HEK293 (cell line): Measurements from ENCODE around the gene SLC34A3.
A peak's percentile ranks its signal among the peaks of the same experiment; 100 is the strongest.

Source experiments
- CTCF ChIA-PET: fragments of 350-600 bp; formaldehyde crosslinking; extraction: SDS; loops from one replicate; lab custom pipeline; 2021; ENCODE audit warnings: antibody characterized with exemption; lab: Yijun Ruan, JAX
- POLR2A ChIA-PET: fragments of 300-600 bp; formaldehyde crosslinking; extraction: SDS; loops from one replicate; lab custom pipeline; 2020; ENCODE audit warnings: antibody characterized with exemption, inconsistent platforms; lab: Yijun Ruan, JAX
- H3K27ac ChIP-seq: fragments of 200-500 bp; sonication (Bioruptor generic); 2 replicates; pipeline ENCODE4 v1.5.1; 2014; ENCODE audit warnings: low read depth, low read length, control low read depth, inconsistent platforms; ENCODE audit errors: extremely low read depth
- H3K36me3 ChIP-seq, 2 experiments: fragments of 200-500 bp in 1 of 2; sonication (Bioruptor generic) in 1 of 2; 1 replicate in 1 of 2; 2 replicates in 1 of 2; pipeline ENCODE4 v1.5.1; 2014 to 2017; ENCODE audit warnings: inconsistent platforms in 2 of 2, low read length in 2 of 2; ENCODE audit not compliant: control insufficient read depth in 2 of 2, insufficient read depth in 1 of 2
- H3K4me1 ChIP-seq: fragments of 200-500 bp; sonication (Bioruptor generic); 2 replicates; pipeline ENCODE4 v1.5.1; 2014; ENCODE audit warnings: mild to moderate bottlenecking, low read length, inconsistent platforms; ENCODE audit not compliant: control insufficient read depth, insufficient read depth
- H3K4me3 ChIP-seq: 2 replicates; pipeline ENCODE4 v1.5.1; 2011; ENCODE audit warnings: low read depth, mild to moderate bottlenecking, control low read depth, low read length, moderate library complexity
- H3K9me3 ChIP-seq: fragments of 200-500 bp; sonication (Bioruptor generic); 2 replicates; pipeline ENCODE4 v1.5.1; 2014; ENCODE audit warnings: low read depth, low read length, inconsistent platforms; ENCODE audit not compliant: control insufficient read depth, insufficient read depth
- GLIS1 ChIP-seq: fragments of 450-650 bp; formaldehyde crosslinking; IDR thresholded peaks from 2 replicates; pipeline ENCODE4 v1.5.1; 2016; ENCODE audit warnings: missing biosample characterization, missing genetic modification characterization
- GLIS2 ChIP-seq: fragments of 450-650 bp; formaldehyde crosslinking; IDR thresholded peaks from 2 replicates; pipeline ENCODE4 v1.5.1; 2016; ENCODE audit warnings: missing biosample characterization, missing genetic modification characterization
- KLF16 ChIP-seq: fragments of 450-650 bp; formaldehyde crosslinking; IDR thresholded peaks from 2 replicates; pipeline ENCODE4 v1.5.1; 2017; ENCODE audit warnings: missing biosample characterization, missing genetic modification characterization
- RBAK ChIP-seq: fragments of 450-650 bp; formaldehyde crosslinking; IDR thresholded peaks from 2 replicates; pipeline ENCODE4 v1.5.1; 2016; ENCODE audit warnings: missing biosample characterization, missing genetic modification characterization
- SCRT1 ChIP-seq: fragments of 450-650 bp; formaldehyde crosslinking; IDR thresholded peaks from 2 replicates; pipeline ENCODE4 v1.5.1; 2016; ENCODE audit warnings: missing biosample characterization, missing genetic modification characterization, borderline replicate concordance
- WT1 ChIP-seq: fragments of 450-650 bp; formaldehyde crosslinking; IDR thresholded peaks from 2 replicates; pipeline ENCODE4 v1.5.1; 2016; ENCODE audit warnings: missing biosample characterization, missing genetic modification characterization
- YY2 ChIP-seq: fragments of 450-650 bp; formaldehyde crosslinking; IDR thresholded peaks from 2 replicates; pipeline ENCODE4 v1.5.1; 2016; ENCODE audit warnings: missing biosample characterization, missing genetic modification characterization
- ZBTB11 ChIP-seq: fragments of 450-650 bp; formaldehyde crosslinking; conservative IDR thresholded peaks from 2 replicates; pipeline ENCODE4 v1.5.1; 2016; ENCODE audit warnings: low read depth, missing biosample characterization, missing genetic modification characterization
- ZIC2 ChIP-seq: fragments of 450-650 bp; formaldehyde crosslinking; IDR thresholded peaks from 2 replicates; pipeline ENCODE4 v1.5.1; 2016; ENCODE audit warnings: missing biosample characterization, missing genetic modification characterization
- ZNF18 ChIP-seq: fragments of 450-650 bp; formaldehyde crosslinking; IDR thresholded peaks from 2 replicates; pipeline ENCODE4 v1.5.1; 2016; ENCODE audit warnings: missing biosample characterization, missing genetic modification characterization
- ZNF2 ChIP-seq: fragments of 450-650 bp; formaldehyde crosslinking; IDR thresholded peaks from 2 replicates; pipeline ENCODE4 v1.5.1; 2016; ENCODE audit warnings: missing biosample characterization, missing genetic modification characterization
- ZNF239 ChIP-seq: fragments of 450-650 bp; formaldehyde crosslinking; IDR thresholded peaks from 2 replicates; pipeline ENCODE4 v1.5.1; 2016; ENCODE audit warnings: missing biosample characterization, missing genetic modification characterization
- ZNF341 ChIP-seq: fragments of 450-650 bp; formaldehyde crosslinking; IDR thresholded peaks from 2 replicates; pipeline ENCODE4; 2016; ENCODE audit warnings: low read depth, missing biosample characterization, missing genetic modification characterization
- ZNF398 ChIP-seq: fragments of 450-650 bp; formaldehyde crosslinking; IDR thresholded peaks from 2 replicates; pipeline ENCODE4 v1.5.1; 2017; ENCODE audit warnings: missing biosample characterization, missing genetic modification characterization
- ZNF404 ChIP-seq: fragments of 450-650 bp; formaldehyde crosslinking; IDR thresholded peaks from 2 replicates; pipeline ENCODE4 v1.5.1; 2017; ENCODE audit warnings: missing biosample characterization, missing genetic modification characterization
- ZNF555 ChIP-seq: fragments of 450-650 bp; formaldehyde crosslinking; conservative IDR thresholded peaks from 2 replicates; pipeline ENCODE4 v1.5.1; 2017; ENCODE audit warnings: missing biosample characterization, mild to moderate bottlenecking, missing genetic modification characterization, inconsistent platforms
- ZNF624 ChIP-seq: fragments of 450-650 bp; formaldehyde crosslinking; IDR thresholded peaks from 2 replicates; pipeline ENCODE4 v1.5.1; 2017; ENCODE audit warnings: missing biosample characterization, missing genetic modification characterization
- ZNF692 ChIP-seq: fragments of 450-650 bp; formaldehyde crosslinking; IDR thresholded peaks from 2 replicates; pipeline ENCODE4 v1.5.1; 2016; ENCODE audit warnings: missing biosample characterization, missing genetic modification characterization
- ZNF768 ChIP-seq: fragments of 450-650 bp; formaldehyde crosslinking; IDR thresholded peaks from 2 replicates; pipeline ENCODE4 v1.5.1; 2018; ENCODE audit warnings: missing biosample characterization, mild to moderate bottlenecking, missing genetic modification characterization
- ZNF792 ChIP-seq: fragments of 450-650 bp; formaldehyde crosslinking; IDR thresholded peaks from 2 replicates; pipeline ENCODE4 v1.5.1; 2016; ENCODE audit warnings: missing biosample characterization, missing genetic modification characterization

Gene SLC34A3

DNA sequence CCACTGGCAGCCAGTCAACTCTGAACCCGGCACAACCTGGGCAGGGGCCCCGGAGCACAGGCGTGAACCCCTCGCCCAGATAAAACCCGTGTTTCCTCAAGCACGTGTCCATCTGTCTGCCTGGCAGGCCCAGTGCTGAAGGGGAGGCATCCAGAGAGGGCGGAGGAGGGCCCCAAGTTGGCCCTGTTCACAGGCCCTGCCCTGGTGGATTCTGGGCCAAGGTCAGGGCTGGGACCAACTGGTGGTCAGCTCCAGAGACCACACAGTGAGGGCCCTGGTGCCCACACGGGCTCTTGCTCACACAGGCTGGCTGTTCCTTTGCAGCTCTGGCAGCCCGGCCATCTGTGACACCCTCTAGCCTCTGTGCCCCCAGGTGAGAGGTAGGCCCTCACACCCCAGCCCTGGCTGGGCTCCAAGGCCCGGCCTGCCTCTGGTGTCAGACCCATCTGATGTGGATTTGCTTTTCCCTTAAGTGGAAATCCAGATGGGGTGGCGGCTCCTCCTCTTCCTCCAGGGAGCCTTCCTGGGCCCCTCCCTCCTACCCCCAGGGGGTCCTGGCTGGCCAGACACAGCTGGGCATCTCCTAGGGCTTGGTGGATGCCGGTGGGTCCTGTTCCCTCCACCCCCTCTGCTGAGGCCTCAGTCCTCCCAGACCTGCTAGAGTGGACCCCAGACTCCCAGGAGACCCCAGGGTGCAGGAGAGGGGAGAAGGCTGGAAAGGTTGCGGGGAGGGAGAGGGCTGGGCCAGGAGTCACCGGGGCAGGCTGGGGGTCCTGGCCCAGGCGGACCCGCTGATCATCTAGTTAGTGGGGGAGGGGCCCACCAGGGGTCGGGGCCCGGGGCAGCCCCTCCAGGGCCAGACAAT lies 19.9 kb downstream of the SLC34A3 start:
- Histone ChIP-seq H3K36me3 (no peaks in the 10 kb centered on the region), H3K9me3 (no peaks in the 10 kb centered on the region), H3K27ac (no peak overlapping the region), H3K4me1 (no peaks in the 10 kb centered on the region; the same call in 1 of the 2 replicates), H3K4me3 (no peak overlapping the region)
- POLR2A ChIA-PET = interaction anchor here (0.6 to 9.1 kb wide), 4 partner anchors 9 to 722 kb away, joined by 3 to 336 read pairs (median 4); partner anchors contain the start of gene TUBB4B
- CTCF ChIA-PET = interaction anchor here (0.5 to 2.3 kb wide), 3 partner anchors 12 to 17 kb away, joined by 3 to 14 read pairs (median 5); no protein-coding TSS in a partner anchor
- peak; percentile 23; the same call in 1 of the 2 replicates for TF ChIP-seq ZNF341 (tag by site-specific recombination)
- no peak for TF ChIP-seq RBAK (tag by site-specific recombination)
- TF ChIP-seq ZIC2 (tag by site-specific recombination) = peak; percentile 80
- TF ChIP-seq GLIS1 (tag by site-specific recombination) = peak; percentile 43
- no peak for TF ChIP-seq ZNF2 (tag by site-specific recombination)
- 0 out of 2 replicates have a peak, but pooled peaks have one; percentile 55 for TF ChIP-seq GLIS2 (tag by site-specific recombination)

GRCh38 chr9:137251194-137251461 lies 20.4 kb downstream of the SLC34A3 start, which contains the start of gene STPG3:
TSS of gene STPG3 (plus strand) at chr9:137251286. CDS start at chr9:137251287, 1 bp downstream.
- peaks cover 0 to 3% of the 10 kb centered on the region in 2 experiments; a peak in 1 of 3 replicates for H3K36me3 ChIP-seq
- ChIA-PET CTCF (interaction anchor here (0.5 to 0.9 kb wide), 2 partner anchors 13 to 17 kb away, joined by 3 to 5 read pairs; no protein-coding TSS in a partner anchor), POLR2A (interaction anchor here (0.6 to 9.1 kb wide), 4 partner anchors 9 to 722 kb away, joined by 3 to 336 read pairs (median 4); partner anchors contain the start of gene TUBB4B)
- TF ChIP-seq ZNF768 (no peak), ZNF624 (tag by site-specific recombination) (no peak), KLF16 (no peak), ZBTB11 (tag by site-specific recombination) (no peak)
- no peaks in the 10 kb centered on the region for H3K9me3 ChIP-seq
- no peak within 1 kb of the TSS for H3K4me3 ChIP-seq
- H3K4me1 ChIP-seq = no peaks in the 10 kb centered on the region; the same call in 1 of the 2 replicates
- H3K27ac ChIP-seq = no peak within 1 kb of the TSS

GRCh38 chr9:137251490-137252268 lies 21.0 kb downstream of the SLC34A3 start:
- POLR2A ChIA-PET = interaction anchor here (0.6 to 9.1 kb wide), 4 partner anchors 10 to 723 kb away, joined by 3 to 336 read pairs (median 4); partner anchors contain the start of gene TUBB4B
- TF ChIP-seq ZNF398 (no peak), ZNF404 (no peak), YY2 (tag by site-specific recombination) (no peak), ZNF18 (tag by site-specific recombination) (no peak), WT1 (tag by site-specific recombination) (no peak), ZNF792 (tag by site-specific recombination) (no peak), ZNF692 (no peak), ZNF555 (tag by site-specific recombination) (no peak), ZNF239 (tag by site-specific recombination) (no peak), SCRT1 (tag by site-specific recombination) (no peak)
- Histone ChIP-seq H3K4me1 (peaks cover 5% of the 10 kb centered on the region; the same call in 1 of the 2 replicates), H3K27ac (no peak overlapping the region), H3K9me3 (no peaks in the 10 kb centered on the region), H3K4me3 (no peak overlapping the region), H3K36me3 (peaks cover 0 to 8% of the 10 kb centered on the region in 2 experiments; a peak in 2 of 3 replicates)
- CTCF ChIA-PET = interaction anchor here (0.8 to 0.9 kb wide), 2 partner anchors 13 to 205 kb away, joined by 4 to 5 read pairs; partner anchors contain the start of gene NPDC1
